MM.1S (cell line): ENCODE data around the gene SDR42E2.

ENCODE experiments used
- EZH2 ChIP-seq: fragments of 300-600 bp; sonication (generic); optimal IDR thresholded peaks from 2 replicates; pipeline ENCODE3; 2017; ENCODE audit warnings: low read depth, mild to moderate bottlenecking, antibody characterized with exemption, low read length, mixed read lengths
- EZH2phosphoT487 ChIP-seq: fragments of 300-600 bp; sonication (generic); IDR thresholded peaks from 2 replicates; pipeline ENCODE4 v1.6.1; 2018; ENCODE audit warnings: antibody characterized with exemption, low read length
- TF ChIP-seq, protein P1 (sequence below): fragments of 300-600 bp; sonication (generic); IDR thresholded peaks from 2 replicates; pipeline ENCODE4 v1.5.1; 2016; ENCODE audit warnings: antibody characterized with exemption, low read length, mixed read lengths

DNA sequence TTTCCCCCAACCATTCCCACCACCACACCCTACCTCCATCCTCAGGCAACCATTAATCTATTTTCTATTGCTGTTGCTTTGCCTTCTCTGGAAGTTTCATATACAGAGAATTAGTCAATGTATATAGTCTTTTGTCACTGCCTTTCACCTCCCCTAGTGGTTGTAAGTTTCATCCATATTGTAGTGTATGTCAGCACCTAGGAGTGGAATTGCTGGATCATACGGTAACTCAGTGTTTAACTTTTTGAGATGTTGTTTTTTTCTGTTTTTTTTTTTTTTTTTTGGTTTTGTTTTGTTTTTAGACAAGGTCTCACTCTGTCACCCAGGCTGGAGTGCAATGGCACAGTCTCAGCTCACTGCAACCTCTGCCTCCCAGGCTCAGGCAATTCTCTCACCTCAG, 60.7 kb downstream of the SDR42E2 start:
- TF ChIP-seq, protein P1, sequence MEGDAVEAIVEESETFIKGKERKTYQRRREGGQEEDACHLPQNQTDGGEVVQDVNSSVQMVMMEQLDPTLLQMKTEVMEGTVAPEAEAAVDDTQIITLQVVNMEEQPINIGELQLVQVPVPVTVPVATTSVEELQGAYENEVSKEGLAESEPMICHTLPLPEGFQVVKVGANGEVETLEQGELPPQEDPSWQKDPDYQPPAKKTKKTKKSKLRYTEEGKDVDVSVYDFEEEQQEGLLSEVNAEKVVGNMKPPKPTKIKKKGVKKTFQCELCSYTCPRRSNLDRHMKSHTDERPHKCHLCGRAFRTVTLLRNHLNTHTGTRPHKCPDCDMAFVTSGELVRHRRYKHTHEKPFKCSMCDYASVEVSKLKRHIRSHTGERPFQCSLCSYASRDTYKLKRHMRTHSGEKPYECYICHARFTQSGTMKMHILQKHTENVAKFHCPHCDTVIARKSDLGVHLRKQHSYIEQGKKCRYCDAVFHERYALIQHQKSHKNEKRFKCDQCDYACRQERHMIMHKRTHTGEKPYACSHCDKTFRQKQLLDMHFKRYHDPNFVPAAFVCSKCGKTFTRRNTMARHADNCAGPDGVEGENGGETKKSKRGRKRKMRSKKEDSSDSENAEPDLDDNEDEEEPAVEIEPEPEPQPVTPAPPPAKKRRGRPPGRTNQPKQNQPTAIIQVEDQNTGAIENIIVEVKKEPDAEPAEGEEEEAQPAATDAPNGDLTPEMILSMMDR = no peak
- TF ChIP-seq EZH2 = no peak
- no peak for TF ChIP-seq EZH2phosphoT487
